RWPE1 (cell line): ENCODE measurements around the gene FGF12.

Source experiments
- CTCF ChIA-PET: fragments of 350-600 bp; sonication (Branson Sonifier 250); formaldehyde crosslinking; extraction: SDS; loops from one replicate; lab custom pipeline; 2021; lab: Yijun Ruan, JAX
- POLR2A ChIA-PET: fragments of 400-600 bp; formaldehyde crosslinking; extraction: SDS; loops from one replicate; lab custom pipeline; 2020; ENCODE audit warnings: antibody characterized with exemption; ENCODE audit not compliant: low non-redundant PET; lab: Yijun Ruan, JAX
- DNase-seq: peaks from one replicate; pipeline ENCODE4 v3.0.0; 2012; ENCODE audit warnings: low spot score
- H3K27ac ChIP-seq: fragments of 450-650 bp; 2 replicates; pipeline ENCODE4 v1.5.1; 2017
- CTCF ChIP-seq: fragments of 450-650 bp; conservative IDR thresholded peaks from 2 replicates; pipeline ENCODE4 v1.5.1; 2017; ENCODE audit warnings: low read depth, mild to moderate bottlenecking

The FGF12 gene

GRCh38 chr3:192413461-192413860 lies 313.9 kb downstream of the FGF12 start:
- ChIA-PET CTCF (interaction anchor here (0.6 to 1.2 kb wide), 2 partner anchors 10 to 98 kb away, joined by 3 read pairs; no protein-coding TSS in a partner anchor), POLR2A (no interaction called here)
- DNase-seq: no peak
- no peak overlapping the region for H3K27ac ChIP-seq
- TF ChIP-seq CTCF: no peak

DNA sequence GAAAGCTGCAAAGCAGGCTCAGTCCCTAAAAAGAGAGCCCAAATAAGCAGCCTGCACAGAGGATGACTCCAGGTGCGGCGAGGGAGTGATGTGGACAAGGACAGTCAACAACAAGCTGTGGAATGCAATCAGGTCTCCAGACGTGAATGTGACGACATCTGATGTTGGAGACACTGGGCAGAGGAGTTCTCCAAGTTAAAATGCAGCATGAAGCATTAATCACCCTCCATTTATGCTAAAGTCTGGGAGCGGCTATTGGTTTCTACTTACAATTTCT lies 316.7 kb downstream of the FGF12 start:
- TF ChIP-seq CTCF: no peak
- DNase-seq: no peak
- POLR2A ChIA-PET: no interaction called here
- no peak overlapping the region for H3K27ac ChIP-seq
- CTCF ChIA-PET: interaction anchor here (0.6 to 1.8 kb wide), 3 partner anchors 14 to 196 kb away, joined by 3 to 6 read pairs (median 5); no protein-coding TSS in a partner anchor

DNA sequence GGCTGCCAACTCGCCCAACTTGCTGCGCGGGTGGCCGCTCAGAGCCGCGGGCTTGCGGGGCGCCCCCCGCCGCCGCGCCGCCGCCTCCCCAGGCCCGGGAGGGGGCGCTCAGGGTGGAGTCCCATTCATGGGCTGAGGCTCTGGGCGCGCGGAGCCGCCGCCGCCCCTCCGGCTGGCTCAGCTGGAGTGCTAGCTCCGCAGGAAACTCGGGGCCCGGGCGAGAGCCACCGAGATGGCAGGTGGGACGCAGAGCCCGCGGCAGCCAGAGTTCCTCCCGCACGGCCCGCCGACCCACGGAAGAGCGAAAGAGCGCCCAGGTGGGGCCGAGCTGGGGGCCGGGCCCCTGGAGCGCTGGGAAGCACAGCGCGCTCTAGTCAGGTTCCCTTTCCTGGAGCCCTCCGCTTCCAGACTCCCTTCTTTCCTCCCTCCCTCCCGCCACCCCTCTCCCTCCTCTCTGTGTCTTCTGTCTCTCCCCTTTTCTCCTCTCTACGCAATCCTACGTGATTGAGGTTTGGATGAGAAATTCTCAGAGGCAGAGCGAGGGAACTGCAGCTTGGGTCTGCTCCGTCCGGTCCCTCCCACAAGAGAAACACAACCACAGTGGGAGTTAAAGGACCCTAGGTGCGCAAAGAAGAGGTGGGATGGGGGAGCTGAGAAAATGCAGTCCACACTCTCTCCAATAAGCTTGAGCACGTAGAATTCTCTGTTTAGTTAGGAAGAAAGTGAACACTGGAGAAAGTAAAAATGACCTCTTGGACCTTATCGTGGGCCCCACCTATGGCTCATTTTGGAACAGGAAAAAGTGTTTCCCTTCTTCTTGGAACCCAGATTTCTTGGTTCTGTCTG lies 317.3 kb downstream of the FGF12 start:
- DNase-seq: peak; percentile 13
- no peak overlapping the region for H3K27ac ChIP-seq
- no peak for TF ChIP-seq CTCF
- POLR2A ChIA-PET: no interaction called here
- CTCF ChIA-PET: interaction anchor here (0.6 to 1.8 kb wide), 4 partner anchors 13 to 1137 kb away, joined by 4 to 6 read pairs (median 4); no protein-coding TSS in a partner anchor

DNA sequence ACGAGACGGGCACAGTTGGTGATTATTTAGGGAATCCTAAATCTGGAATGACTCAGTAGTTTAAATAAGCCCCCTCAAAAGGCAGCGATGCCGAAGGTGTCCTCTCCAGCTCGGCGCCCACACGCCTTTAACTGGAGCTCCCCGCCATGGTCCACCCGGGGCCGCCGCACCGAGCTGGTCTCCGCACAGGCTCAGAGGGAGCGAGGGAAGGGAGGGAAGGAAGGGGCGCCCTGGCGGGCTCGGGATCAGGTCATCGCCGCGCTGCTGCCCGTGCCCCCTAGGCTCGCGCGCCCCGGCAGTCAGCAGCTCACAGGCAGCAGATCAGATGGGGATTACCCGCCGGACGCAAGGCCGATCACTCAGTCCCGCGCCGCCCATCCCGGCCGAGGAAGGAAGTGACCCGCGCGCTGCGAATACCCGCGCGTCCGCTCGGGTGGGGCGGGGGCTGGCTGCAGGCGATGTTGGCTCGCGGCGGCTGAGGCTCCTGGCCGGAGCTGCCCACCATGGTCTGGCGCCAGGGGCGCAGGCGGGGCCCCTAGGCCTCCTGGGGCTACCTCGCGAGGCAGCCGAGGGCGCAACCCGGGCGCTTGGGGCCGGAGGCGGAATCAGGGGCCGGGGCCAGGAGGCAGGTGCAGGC lies 318.0 kb downstream of the FGF12 start:
- TF ChIP-seq CTCF: no peak
- CTCF ChIA-PET: interaction anchor here (0.6 to 1.8 kb wide), 3 partner anchors 13 to 1474 kb away, joined by 4 to 6 read pairs (median 4); no protein-coding TSS in a partner anchor
- peak; percentile 26 for DNase-seq
- POLR2A ChIA-PET: no interaction called here
- no peak overlapping the region for H3K27ac ChIP-seq

DNA sequence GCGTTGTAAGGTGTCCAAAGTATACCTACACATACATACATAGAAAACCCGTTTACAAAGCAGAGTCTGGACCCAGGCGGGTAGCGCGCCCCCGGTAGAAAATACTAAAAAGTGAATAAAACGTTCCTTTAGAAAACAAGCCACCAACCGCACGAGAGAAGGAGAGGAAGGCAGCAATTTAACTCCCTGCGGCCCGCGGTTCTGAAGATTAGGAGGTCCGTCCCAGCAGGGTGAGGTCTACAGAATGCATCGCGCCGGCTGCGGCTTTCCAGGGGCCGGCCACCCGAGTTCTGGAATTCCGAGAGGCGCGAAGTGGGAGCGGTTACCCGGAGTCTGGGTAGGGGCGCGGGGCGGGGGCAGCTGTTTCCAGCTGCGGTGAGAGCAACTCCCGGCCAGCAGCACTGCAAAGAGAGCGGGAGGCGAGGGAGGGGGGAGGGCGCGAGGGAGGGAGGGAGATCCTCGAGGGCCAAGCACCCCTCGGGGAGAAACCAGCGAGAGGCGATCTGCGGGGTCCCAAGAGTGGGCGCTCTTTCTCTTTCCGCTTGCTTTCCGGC lies 318.6 kb downstream of the FGF12 start:
- DNase-seq: no peak
- H3K27ac ChIP-seq: no peak overlapping the region
- POLR2A ChIA-PET: no interaction called here
- CTCF ChIA-PET: interaction anchor here (0.7 to 1.8 kb wide), 2 partner anchors 12 to 1474 kb away, joined by 4 to 6 read pairs; no protein-coding TSS in a partner anchor
- no peak for TF ChIP-seq CTCF

GRCh38 chr3:192408007-192408646 lies 319.2 kb downstream of the FGF12 start:
- CTCF ChIA-PET: no interaction called here
- no peak overlapping the region for H3K27ac ChIP-seq
- DNase-seq: no peak
- POLR2A ChIA-PET: no interaction called here
- TF ChIP-seq CTCF: no peak
